Astrocyte (in vitro differentiated cells and primary cell): ENCODE measurements around the gene SAMD4A. TPM values are rescaled to one million over a fixed set of nuclear protein-coding genes. Genes with fewer than 3 reads are reported as not detected.

Experiments
- DNase-seq: peaks from one replicate; pipeline ENCODE4 v3.0.0-alpha.2; 2010; ENCODE audit warnings: low read depth
- FAIRE-seq: peaks from 2 replicates; lab custom pipeline; 2011; peaks lifted over from hg19 to GRCh38; lab: Jason Lieb, UNC
- H2AFZ ChIP-seq: 2 replicates; pipeline ENCODE4 v1.6.0; 2012; ENCODE audit warnings: low read depth, low read length, inconsistent platforms
- H3K27ac ChIP-seq: 2 replicates; pipeline ENCODE4 v1.5.1; 2011; ENCODE audit warnings: low read depth, low read length, inconsistent platforms
- H3K27me3 ChIP-seq: 2 replicates; pipeline ENCODE4 v1.6.0; 2011; ENCODE audit warnings: low read length, inconsistent platforms; ENCODE audit not compliant: insufficient read depth
- H3K36me3 ChIP-seq: 2 replicates; pipeline ENCODE4 v1.5.1; 2011; ENCODE audit warnings: low read length, inconsistent platforms; ENCODE audit not compliant: insufficient read depth
- H3K4me1 ChIP-seq: 2 replicates; pipeline ENCODE4 v1.5.1; 2011; ENCODE audit warnings: low read length, inconsistent platforms; ENCODE audit not compliant: insufficient read depth
- H3K4me2 ChIP-seq: 2 replicates; pipeline ENCODE4 v1.6.0; 2012; ENCODE audit warnings: low read length, inconsistent platforms
- H3K4me3 ChIP-seq: 2 replicates; pipeline ENCODE4 v1.5.1; 2011; ENCODE audit warnings: low read depth, mild to moderate bottlenecking, low read length, inconsistent platforms; ENCODE audit not compliant: insufficient read depth
- H3K79me2 ChIP-seq: 2 replicates; pipeline ENCODE4 v1.6.0; 2012; ENCODE audit warnings: mild to moderate bottlenecking, low read length, inconsistent platforms; ENCODE audit not compliant: insufficient read depth
- H3K9ac ChIP-seq: 2 replicates; pipeline ENCODE4 v1.6.0; 2012; ENCODE audit warnings: mild to moderate bottlenecking, low read length, inconsistent platforms
- H3K9me3 ChIP-seq: 2 replicates; pipeline ENCODE4 v1.5.1; 2012; ENCODE audit warnings: low read depth, mild to moderate bottlenecking, low read length, inconsistent platforms; ENCODE audit not compliant: insufficient read depth
- H4K20me1 ChIP-seq: 2 replicates; pipeline ENCODE4 v1.6.0; 2012; ENCODE audit warnings: low read length, inconsistent platforms; ENCODE audit not compliant: insufficient read depth
- H3K27ac Mint-ChIP-seq: one replicate; pipeline ENCODE4 v1.8.0; 2021; ENCODE audit warnings: mild to moderate bottlenecking, mixed read lengths; ENCODE audit not compliant: unreplicated experiment
- H3K27me3 Mint-ChIP-seq: one replicate; pipeline ENCODE4 v1.8.0; 2021; ENCODE audit warnings: low read depth, mixed read lengths; ENCODE audit not compliant: unreplicated experiment
- H3K36me3 Mint-ChIP-seq: one replicate; pipeline ENCODE4 v1.8.0; 2021; ENCODE audit warnings: low read depth, mixed read lengths; ENCODE audit not compliant: unreplicated experiment
- H3K4me1 Mint-ChIP-seq: one replicate; pipeline ENCODE4 v1.8.0; 2021; ENCODE audit warnings: low read depth, mixed read lengths; ENCODE audit not compliant: unreplicated experiment
- H3K4me3 Mint-ChIP-seq: one replicate; pipeline ENCODE4 v1.8.0; 2021; ENCODE audit warnings: mild to moderate bottlenecking, moderate library complexity, mixed read lengths; ENCODE audit not compliant: unreplicated experiment
- H3K9me3 Mint-ChIP-seq: one replicate; pipeline ENCODE4 v1.8.0; 2021; ENCODE audit warnings: mild to moderate bottlenecking, mixed read lengths; ENCODE audit not compliant: unreplicated experiment
- EZH2 ChIP-seq: IDR thresholded peaks from 2 replicates; pipeline ENCODE4 v1.6.1; 2012; ENCODE audit warnings: mild to moderate bottlenecking, low read length, inconsistent platforms; ENCODE audit not compliant: insufficient read depth
- total RNA-seq: library from RNA; stranded (reverse); gene quantifications from 2 replicates; pipeline ENCODE4 v1.2.1, GENCODE V29; 2021
- TF ChIP-seq, protein P1 (sequence below): IDR thresholded peaks from 2 replicates; pipeline ENCODE4 v1.5.1; 2011; ENCODE audit warnings: low read depth, mild to moderate bottlenecking, inconsistent platforms, low read length, moderate library complexity; ENCODE audit not compliant: insufficient read depth

Gene SAMD4A
- total RNA-seq, 1 donor from 2014 or later = 68.2 TPM

DNA sequence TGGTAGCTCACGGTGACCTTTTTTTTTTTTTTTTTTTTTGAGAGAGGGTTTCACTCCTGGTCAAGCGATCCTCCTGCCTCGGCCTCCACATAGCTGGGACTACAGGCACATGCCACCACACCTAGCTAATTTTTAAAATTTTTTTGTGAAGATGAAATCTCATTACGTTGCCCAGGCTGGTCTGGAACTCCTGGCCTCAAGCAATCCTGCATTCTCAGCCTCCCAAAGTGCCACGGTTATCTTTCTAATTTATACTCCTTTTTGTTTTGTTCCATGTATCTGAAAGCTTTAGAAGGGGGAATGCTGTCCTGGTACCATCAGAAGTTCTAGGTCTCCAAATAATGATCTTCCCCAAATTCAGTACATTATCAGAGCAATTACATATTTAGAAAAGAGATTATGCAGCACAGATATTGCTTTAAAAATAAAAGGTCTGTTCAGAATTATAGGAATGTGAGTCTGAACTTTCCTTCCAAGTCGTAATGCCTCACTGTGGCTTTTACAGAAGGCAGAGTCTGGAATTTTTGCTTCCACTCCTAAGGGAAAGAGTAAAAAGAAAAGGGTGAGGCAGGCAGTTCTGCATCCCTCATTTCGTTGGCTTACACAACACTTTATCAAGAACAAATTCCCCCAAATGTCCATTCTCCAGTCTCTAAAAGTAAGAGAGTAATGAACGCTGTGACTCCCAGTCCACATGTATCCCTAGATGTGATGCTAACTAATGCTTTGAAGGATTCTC is 262.7 kb downstream of the SAMD4A start:
- no peak for FAIRE-seq
- no peak overlapping the region for H3K27ac Mint-ChIP-seq
- peaks cover 10% of the 10 kb centered on the region for H3K9me3 Mint-ChIP-seq
- no peak for DNase-seq
- no peak overlapping the region for H3K27ac ChIP-seq
- no peaks in the 10 kb centered on the region for H4K20me1 ChIP-seq
- no peaks in the 10 kb centered on the region for H3K36me3 ChIP-seq
- H3K4me1 Mint-ChIP-seq = no peaks in the 10 kb centered on the region
- no peaks in the 10 kb centered on the region for H3K4me1 ChIP-seq
- no peaks in the 10 kb centered on the region for H3K79me2 ChIP-seq
- no peaks in the 10 kb centered on the region for H3K36me3 Mint-ChIP-seq
- TF ChIP-seq, protein P1, sequence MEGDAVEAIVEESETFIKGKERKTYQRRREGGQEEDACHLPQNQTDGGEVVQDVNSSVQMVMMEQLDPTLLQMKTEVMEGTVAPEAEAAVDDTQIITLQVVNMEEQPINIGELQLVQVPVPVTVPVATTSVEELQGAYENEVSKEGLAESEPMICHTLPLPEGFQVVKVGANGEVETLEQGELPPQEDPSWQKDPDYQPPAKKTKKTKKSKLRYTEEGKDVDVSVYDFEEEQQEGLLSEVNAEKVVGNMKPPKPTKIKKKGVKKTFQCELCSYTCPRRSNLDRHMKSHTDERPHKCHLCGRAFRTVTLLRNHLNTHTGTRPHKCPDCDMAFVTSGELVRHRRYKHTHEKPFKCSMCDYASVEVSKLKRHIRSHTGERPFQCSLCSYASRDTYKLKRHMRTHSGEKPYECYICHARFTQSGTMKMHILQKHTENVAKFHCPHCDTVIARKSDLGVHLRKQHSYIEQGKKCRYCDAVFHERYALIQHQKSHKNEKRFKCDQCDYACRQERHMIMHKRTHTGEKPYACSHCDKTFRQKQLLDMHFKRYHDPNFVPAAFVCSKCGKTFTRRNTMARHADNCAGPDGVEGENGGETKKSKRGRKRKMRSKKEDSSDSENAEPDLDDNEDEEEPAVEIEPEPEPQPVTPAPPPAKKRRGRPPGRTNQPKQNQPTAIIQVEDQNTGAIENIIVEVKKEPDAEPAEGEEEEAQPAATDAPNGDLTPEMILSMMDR = no peak
- TF ChIP-seq EZH2 = no peak
- no peaks in the 10 kb centered on the region for H3K9me3 ChIP-seq
- no peak overlapping the region for H3K9ac ChIP-seq
- H2AFZ ChIP-seq = no peak overlapping the region
- H3K27me3 ChIP-seq = peaks cover 3% of the 10 kb centered on the region
- no peak overlapping the region for H3K4me2 ChIP-seq
- H3K27me3 Mint-ChIP-seq = peaks cover 5% of the 10 kb centered on the region
- no peak overlapping the region for H3K4me3 Mint-ChIP-seq
- H3K4me3 ChIP-seq = no peak overlapping the region

DNA sequence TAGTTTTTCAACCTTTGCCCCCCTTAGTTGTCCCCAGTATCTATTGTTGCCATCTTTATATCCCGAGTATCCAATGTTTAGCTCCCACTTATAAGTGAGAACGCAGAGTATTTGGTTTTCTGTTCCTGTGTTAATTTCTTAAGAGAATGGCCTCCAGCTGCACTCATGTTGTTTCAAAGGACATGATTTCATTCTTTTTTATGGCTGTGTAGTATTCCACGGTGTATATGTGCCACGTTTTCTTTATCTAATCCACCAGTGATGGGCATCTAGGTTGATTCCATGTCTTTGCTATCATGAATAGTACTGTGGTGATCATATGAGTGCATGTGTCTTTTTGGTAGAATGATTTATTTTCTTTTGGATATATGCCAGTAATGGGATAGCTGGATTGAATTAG is 263.7 kb downstream of the SAMD4A start:
- FAIRE-seq (no peak), DNase-seq (no peak)
- H2AFZ ChIP-seq = no peak overlapping the region
- H3K4me2 ChIP-seq = no peak overlapping the region
- no peak overlapping the region for H3K4me3 ChIP-seq
- peaks cover 3% of the 10 kb centered on the region for H3K27me3 ChIP-seq
- no peak overlapping the region for H3K4me3 Mint-ChIP-seq
- H3K79me2 ChIP-seq = no peaks in the 10 kb centered on the region
- H3K27me3 Mint-ChIP-seq = peaks cover 5% of the 10 kb centered on the region
- H4K20me1 ChIP-seq = no peaks in the 10 kb centered on the region
- H3K9ac ChIP-seq = no peak overlapping the region
- no peaks in the 10 kb centered on the region for H3K4me1 ChIP-seq
- no peaks in the 10 kb centered on the region for H3K36me3 Mint-ChIP-seq
- TF ChIP-seq, protein P1 = no peak
- TF ChIP-seq EZH2 = no peak
- no peaks in the 10 kb centered on the region for H3K36me3 ChIP-seq
- H3K27ac ChIP-seq = no peak overlapping the region
- H3K27ac Mint-ChIP-seq = no peak overlapping the region
- no peaks in the 10 kb centered on the region for H3K9me3 ChIP-seq
- peaks cover 10% of the 10 kb centered on the region for H3K9me3 Mint-ChIP-seq
- no peaks in the 10 kb centered on the region for H3K4me1 Mint-ChIP-seq

DNA sequence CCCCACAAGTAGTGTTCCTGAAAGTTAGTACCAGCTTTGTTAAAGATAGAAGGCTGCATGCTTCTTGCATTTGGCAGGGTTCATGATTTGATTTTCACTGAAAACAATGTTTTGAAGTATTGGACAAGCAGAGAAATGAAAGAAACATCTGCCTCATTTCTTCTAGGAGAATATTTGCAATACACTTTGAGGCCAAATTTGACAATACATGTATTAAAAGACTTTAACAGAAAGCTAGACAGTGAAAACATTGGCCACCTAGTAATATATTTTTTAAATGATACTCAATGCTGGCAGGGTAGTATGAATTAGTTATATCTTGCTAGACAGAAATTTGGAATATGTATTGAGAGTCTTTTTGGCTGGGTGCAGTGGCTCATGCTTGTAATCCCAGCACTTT is 267.2 kb downstream of the SAMD4A start:
- H3K9ac ChIP-seq = no peak overlapping the region
- DNase-seq = no peak
- no peak overlapping the region for H3K4me2 ChIP-seq
- TF ChIP-seq EZH2 = no peak
- TF ChIP-seq, protein P1 = no peak
- no peak overlapping the region for H2AFZ ChIP-seq
- H3K27me3 ChIP-seq = peaks cover 3% of the 10 kb centered on the region
- H3K27me3 Mint-ChIP-seq = peaks cover 2% of the 10 kb centered on the region
- H3K4me3 Mint-ChIP-seq = no peak overlapping the region
- H3K36me3 ChIP-seq = no peaks in the 10 kb centered on the region
- FAIRE-seq = no peak
- H3K4me1 ChIP-seq = no peaks in the 10 kb centered on the region
- no peaks in the 10 kb centered on the region for H3K4me1 Mint-ChIP-seq
- no peaks in the 10 kb centered on the region for H3K36me3 Mint-ChIP-seq
- no peak overlapping the region for H3K27ac Mint-ChIP-seq
- no peaks in the 10 kb centered on the region for H3K79me2 ChIP-seq
- H3K9me3 Mint-ChIP-seq = peaks cover 5% of the 10 kb centered on the region
- H3K27ac ChIP-seq = no peak overlapping the region
- H4K20me1 ChIP-seq = no peaks in the 10 kb centered on the region
- no peaks in the 10 kb centered on the region for H3K9me3 ChIP-seq
- no peak overlapping the region for H3K4me3 ChIP-seq
